ENCODE data around the gene TMEM184B.

Gene TMEM184B

GRCh38 chr22:38221908-38222796 is 50.7 kb downstream of the TMEM184B start:
- DNase-seq: no peak

- no peak for DNase-seq
Measured at GRCh38 chr22:38221407-38221806, 51.4 kb downstream of the TMEM184B start.

- DNase-seq: no peak
Measured at GRCh38 chr22:38220653-38221386, 52.0 kb downstream of the TMEM184B start.

DNA sequence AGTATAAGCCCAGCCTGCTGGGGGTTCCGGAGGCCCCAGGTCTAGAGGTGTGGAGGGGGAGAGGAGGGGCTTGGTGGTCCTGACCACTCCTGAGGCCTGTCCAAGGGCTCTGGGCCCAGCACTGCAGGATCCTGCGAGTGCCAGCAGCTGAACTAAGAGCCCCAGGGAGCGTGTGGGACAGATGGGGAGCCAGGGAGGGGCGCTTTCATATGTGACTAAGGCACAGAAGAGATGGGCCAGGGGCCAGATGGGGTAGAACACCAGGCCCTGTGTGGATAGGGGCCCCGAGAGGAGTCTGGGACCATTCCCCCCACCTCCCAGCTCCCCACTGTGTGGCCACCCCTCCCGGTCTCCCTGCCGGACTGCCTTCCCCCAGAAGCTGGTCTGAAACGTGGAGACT is 52.6 kb downstream of the TMEM184B start:
- no peak for DNase-seq

DNA sequence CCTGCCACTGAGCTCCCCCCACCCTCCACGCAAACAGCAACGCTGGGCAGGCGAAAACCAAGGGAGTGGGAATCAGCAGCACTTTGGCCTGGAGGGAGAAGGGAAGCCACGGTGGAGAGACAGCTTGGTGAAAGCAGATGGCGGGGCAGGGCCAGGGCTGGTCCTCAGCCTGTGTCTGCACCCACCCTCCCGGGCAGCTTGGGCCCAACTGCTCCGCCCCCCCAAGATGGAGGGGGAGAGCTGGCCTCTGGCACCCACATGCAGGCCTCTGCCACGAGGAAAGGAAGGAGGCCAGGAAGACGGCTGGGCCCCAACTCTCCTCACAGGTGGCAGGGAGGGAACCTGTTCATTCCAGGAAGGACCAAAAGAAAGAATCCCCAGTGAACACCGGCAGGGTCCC is 53.2 kb downstream of the TMEM184B start:
- no peak for DNase-seq

GRCh38 chr22:38218661-38219622 is 53.9 kb downstream of the TMEM184B start:
- peak; percentile 74 for DNase-seq

GRCh38 chr22:38215156-38216038 is 57.4 kb downstream of the TMEM184B start:
- DNase-seq: no peak

DNA sequence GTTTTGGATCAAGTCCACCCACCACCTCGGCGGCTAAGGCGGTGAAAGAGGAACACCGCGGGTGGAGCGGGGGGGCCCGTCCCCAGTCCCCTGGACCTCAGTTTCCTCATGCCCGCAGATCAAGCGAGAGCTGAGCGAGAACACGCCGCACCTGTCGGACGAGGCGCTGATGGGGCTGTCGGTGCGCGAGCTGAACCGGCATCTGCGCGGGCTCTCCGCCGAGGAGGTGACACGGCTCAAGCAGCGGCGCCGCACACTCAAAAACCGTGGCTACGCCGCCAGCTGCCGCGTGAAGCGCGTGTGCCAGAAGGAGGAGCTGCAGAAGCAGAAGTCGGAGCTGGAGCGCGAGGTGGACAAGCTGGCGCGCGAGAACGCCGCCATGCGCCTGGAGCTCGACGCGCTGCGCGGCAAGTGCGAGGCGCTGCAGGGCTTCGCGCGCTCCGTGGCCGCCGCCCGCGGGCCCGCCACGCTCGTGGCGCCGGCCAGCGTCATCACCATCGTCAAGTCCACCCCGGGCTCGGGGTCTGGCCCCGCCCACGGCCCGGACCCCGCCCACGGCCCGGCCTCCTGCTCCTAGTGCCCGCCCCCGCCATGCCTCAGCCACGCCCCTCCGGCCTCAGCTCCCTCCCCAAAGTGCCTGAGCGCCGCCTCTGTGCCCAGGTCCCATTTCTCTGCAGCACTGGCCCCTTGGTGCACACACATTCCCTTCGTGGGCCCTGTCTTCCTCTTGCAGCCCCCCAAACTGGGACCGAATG is 58.3 kb downstream of the TMEM184B start:
- DNase-seq: peak; percentile 89

GRCh38 chr22:38213990-38214301 is 58.9 kb downstream of the TMEM184B start:
- no peak for DNase-seq

- no peak for DNase-seq
Measured at GRCh38 chr22:38213319-38213989, 59.4 kb downstream of the TMEM184B start.

- no peak for DNase-seq
Measured at GRCh38 chr22:38212442-38212841, 60.4 kb downstream of the TMEM184B start.

DNA sequence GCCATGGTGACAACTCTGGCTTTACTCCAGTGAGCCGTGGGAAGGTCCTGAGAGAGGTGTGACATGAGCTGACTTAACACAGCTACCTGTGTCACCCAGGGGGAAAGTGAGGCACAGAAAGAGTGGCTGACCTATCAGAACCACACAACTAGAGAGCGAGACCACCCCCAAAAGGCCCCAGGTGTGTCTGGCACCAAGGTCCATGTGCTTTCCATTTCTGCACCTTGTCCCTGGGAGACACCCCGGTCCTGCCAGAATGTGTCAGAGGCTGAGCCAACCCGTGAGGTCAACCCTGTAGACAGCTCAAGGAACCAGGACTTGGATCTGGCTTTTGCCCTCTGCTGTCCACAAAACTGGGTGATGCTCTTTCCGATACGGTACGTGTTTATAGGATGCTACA is 61.3 kb downstream of the TMEM184B start:
- DNase-seq: no peak

- DNase-seq: no peak
Measured at GRCh38 chr22:38208551-38208968, 64.2 kb downstream of the TMEM184B start.

GRCh38 chr22:38207898-38208432 is 64.8 kb downstream of the TMEM184B start:
- no peak for DNase-seq

GRCh38 chr22:38205261-38206128 is 67.3 kb downstream of the TMEM184B start:
- DNase-seq: no peak

DNA sequence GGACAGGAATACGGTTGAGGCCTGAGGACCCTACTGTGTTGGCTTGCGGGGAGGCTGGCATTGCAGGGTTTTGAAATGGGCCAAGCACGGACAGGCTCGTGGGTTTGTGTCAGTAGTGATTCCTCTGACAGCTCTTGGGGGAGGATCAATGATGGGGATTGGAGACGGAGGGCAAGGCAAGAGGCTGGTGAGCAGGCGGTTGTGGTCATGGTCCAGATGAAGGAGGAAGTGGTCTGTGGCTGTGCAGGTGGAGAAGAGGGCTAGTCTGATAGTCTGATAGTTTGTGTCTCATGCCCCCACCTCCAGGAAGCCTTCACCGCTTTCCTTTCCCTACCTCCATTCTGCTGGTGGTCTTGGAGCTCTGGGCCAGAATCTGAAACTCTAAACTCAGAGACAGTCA is 68.0 kb downstream of the TMEM184B start:
- DNase-seq: peak; percentile 52

GRCh38 chr22:38203855-38204514 is 68.8 kb downstream of the TMEM184B start:
- no peak for DNase-seq

DNA sequence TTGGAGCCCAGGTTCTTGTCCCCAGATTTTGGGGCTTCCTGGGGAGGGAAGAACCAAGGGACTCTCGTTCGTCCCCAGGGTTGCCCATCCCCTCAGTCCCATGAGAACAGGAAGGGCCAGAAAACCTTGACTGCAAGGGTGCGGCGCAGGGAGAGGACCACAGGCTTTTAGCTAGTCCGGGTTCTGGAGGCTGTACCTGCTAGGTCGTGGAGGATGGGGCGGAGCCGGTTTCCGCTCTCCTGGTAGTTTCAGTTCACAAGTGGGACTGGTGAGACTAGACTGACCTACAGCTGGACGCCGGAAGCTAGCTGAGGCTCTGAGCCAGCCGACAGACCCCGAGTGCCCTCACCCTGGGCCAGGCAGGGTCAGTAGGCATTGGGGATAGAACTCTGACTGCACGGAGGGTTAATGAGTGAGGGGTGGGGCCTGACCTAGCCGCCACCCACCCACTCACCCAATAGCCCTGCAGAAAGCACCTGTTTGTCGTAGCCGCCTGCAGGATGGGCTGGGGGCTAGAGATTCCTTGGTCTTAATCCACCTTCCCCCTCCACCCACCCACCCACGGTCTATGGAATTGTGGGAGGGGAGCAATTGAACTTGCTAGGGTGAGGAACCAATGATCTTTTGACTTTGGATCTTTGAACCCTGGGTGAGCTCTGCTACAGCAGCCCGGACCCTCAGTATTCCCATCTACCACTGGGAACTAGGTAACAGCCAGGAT is 69.6 kb downstream of the TMEM184B start:
- peak; percentile 53 for DNase-seq
